HAP-1 (cell line): ENCODE results near the gene CHORDC1.
"Not testable (repeated sequence)": the region's sequence is repeated elsewhere in the genome, so short reads cannot be mapped to it uniquely, and the experiment has no call there.

Source experiments
- DNase-seq, 2 experiments: peaks; one replicate each; pipeline ENCODE4 v3.0.0-alpha.2; 2016 to 2020; ENCODE audit warnings: low spot score in 2 of 2
- H3K27me3 ChIP-seq: fragments of 250-450 bp; sonication (Bioruptor Pico); 2 replicates; pipeline ENCODE4 v1.5.1; 2020; ENCODE audit warnings: low read depth, mild to moderate bottlenecking, moderate library complexity
- H3K36me3 ChIP-seq: fragments of 250-450 bp; sonication (Bioruptor Pico); replicated peaks from 2 replicates; pipeline ENCODE4 v1.5.1; 2020; ENCODE audit warnings: mild to moderate bottlenecking
- H3K4me1 ChIP-seq: fragments of 250-450 bp; sonication (Bioruptor Pico); 2 replicates; pipeline ENCODE4 v1.5.1; 2020; ENCODE audit warnings: mild to moderate bottlenecking
- H3K4me3 ChIP-seq: fragments of 250-450 bp; sonication (Bioruptor Pico); 2 replicates; pipeline ENCODE4 v1.5.1; 2020; ENCODE audit warnings: mild to moderate bottlenecking, moderate library complexity
- H3K9me3 ChIP-seq: fragments of 250-450 bp; sonication (Bioruptor Pico); 2 replicates; pipeline ENCODE4 v1.5.1; 2020; ENCODE audit warnings: mild to moderate bottlenecking, moderate library complexity
- in situ Hi-C: fragments of 300-500 bp; cut with MboI; formaldehyde crosslinking; loops from 3 replicates; pipeline ENCODE4 v1.14.3; 2020; ENCODE audit warnings: low sequenced_read_pairs, inconsistent platforms, mixed read lengths

Gene CHORDC1

DNA sequence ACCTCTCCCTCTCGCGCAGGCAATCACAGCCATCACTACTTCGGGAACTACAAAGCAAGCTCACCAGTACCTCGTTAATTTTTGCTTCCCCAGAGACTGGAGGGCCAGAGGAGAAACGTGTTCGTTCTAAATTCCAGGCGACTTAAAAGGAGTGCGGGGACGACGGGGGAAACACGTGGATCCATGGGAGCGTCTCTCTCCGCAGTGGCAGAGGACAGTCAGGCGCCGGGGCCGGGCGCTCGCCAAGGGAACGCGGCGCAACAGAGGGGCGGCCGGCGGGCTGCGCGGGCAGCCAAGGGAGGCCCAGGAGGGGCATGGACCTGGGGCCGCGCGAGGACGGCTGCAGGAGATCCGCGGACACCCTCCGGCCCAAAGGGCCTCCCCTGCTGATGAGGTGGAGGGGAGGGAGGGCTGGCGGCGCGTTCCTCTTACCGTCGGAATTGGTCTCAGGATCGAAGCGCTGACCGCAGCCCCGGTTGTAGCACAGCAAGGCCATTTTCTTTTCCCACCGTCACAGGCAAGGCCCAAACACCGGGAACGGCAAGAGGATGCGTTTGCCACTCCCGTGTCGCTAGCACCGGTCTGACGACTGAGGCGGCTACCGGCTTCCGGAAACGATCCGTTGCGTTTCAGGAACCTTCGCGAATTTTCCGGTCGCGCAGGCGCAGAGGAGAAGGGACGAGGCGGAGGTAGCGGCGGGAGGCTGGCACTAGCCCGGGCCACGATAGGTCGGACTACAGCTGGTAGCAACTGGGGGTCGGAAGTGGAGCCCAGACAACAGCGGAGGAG lies at the start of gene CHORDC1:
Gene CHORDC1, minus strand, starts transcription at position 591 of the 789 bp plus-strand sequence. Its CDS starts 95 bp downstream, at position 496.
- Histone ChIP-seq H3K27me3 (no peaks in the 10 kb centered on the region), H3K36me3 (peaks cover 18% of the 10 kb centered on the region), H3K4me1 (peaks cover 21% of the 10 kb centered on the region), H3K9me3 (no peaks in the 10 kb centered on the region), H3K4me3 (peak within 1 kb of the TSS; percentile 88)
- in situ Hi-C loops: no loop called here
- peak; percentile 77 to 92 for DNase-seq

DNA sequence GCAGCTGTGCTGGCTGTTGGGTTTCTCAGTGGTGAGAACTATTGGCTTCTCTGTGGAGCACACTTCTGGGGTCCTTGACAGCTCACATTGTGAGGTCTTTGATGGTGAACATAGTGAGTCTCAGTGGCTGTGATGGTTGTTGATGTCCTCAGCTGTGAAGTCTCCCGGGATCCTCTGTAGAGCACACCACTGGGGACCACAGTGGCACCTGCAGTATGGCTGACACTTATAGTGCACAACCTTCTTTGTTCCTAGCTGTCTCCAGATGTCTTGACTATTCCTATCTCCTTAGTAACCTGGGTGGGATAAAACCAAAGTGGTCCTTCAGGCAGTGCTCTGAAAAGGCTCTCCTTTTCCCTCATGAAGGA lies 34.3 kb upstream of the CHORDC1 start:
- in situ Hi-C loops: no loop called here
- Histone ChIP-seq H3K36me3 (no peaks in the 10 kb centered on the region), H3K4me1 (no peaks in the 10 kb centered on the region), H3K27me3 (no peaks in the 10 kb centered on the region), H3K4me3 (no peak overlapping the region), H3K9me3 (no peaks in the 10 kb centered on the region)
- no peak for DNase-seq

DNA sequence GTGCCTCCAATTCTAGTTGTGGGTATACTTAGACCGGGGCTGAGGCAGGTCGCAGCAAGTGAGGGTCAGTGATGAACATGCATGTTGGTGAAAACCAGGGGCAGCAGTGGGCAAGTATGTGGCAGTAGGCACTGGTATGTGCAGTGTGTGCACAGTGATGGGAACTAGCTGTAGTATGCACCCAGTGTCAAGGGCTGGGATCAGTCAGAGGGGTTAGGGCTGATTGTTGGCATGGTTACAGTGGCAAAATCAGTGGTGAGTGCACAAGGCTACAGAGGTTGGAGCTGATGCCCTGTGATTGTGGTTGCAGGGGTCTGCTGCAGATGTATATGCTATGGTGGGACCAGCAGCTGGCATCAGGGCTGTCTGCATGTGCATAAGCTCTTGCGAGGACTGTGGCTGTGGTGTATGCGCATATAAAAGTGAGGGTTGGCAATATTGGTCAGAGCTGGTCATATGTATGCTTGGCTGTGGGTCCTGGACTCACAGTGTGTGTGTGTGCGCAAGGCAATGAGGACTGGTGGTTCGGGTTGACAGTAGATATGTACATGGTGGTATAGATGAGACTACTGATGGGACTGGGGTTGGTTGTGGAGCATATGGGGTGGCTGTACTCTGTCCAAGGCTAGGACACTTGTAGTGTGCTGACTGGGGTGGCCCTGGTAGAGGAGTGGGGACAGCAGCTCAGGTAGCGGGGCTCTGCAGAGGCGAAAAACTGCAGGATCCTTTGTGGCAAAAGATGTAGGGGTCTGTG lies 33.7 kb upstream of the CHORDC1 start:
- in situ Hi-C loops: no loop called here
- Histone ChIP-seq H3K4me3 (no peak overlapping the region), H3K36me3 (no peaks in the 10 kb centered on the region), H3K4me1 (no peaks in the 10 kb centered on the region), H3K27me3 (no peaks in the 10 kb centered on the region), H3K9me3 (no peaks in the 10 kb centered on the region)
- no peak for DNase-seq

GRCh38 chr11:90254065-90254464 lies 31.2 kb upstream of the CHORDC1 start:
- no peak for DNase-seq
- no peaks in the 10 kb centered on the region for H3K36me3 ChIP-seq
- H3K27me3 ChIP-seq: no peaks in the 10 kb centered on the region
- H3K4me3 ChIP-seq: no peak overlapping the region
- H3K9me3 ChIP-seq: no peaks in the 10 kb centered on the region
- in situ Hi-C loops: no loop called here
- H3K4me1 ChIP-seq: no peaks in the 10 kb centered on the region

GRCh38 chr11:90252053-90252452 lies 29.2 kb upstream of the CHORDC1 start:
- Histone ChIP-seq H3K4me1 (no peaks in the 10 kb centered on the region), H3K36me3 (no peaks in the 10 kb centered on the region), H3K9me3 (no peaks in the 10 kb centered on the region), H3K4me3 (no peak overlapping the region), H3K27me3 (no peaks in the 10 kb centered on the region)
- DNase-seq: no peak
- in situ Hi-C loops: no loop called here

DNA sequence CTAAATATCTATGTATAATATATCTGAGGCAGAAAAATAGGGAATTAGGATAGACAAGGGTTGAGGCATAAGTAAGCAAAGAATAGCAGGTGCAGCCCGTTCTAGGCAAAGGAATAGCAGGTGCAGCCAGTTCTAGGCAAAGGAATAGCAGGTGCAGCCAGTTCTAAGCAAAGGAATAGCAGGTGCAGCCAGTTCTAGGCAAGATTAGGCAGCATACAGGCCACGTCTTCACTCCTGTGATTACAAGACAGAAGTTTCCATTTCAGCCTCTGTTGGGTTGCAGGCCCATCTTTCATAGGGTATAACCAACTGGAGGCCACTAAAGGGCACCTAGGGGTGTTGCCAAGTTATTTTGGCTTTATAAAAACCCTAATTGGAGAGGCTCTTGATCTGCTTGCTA lies 28.8 kb upstream of the CHORDC1 start:
- H3K4me1 ChIP-seq: no peaks in the 10 kb centered on the region
- in situ Hi-C loops: no loop called here
- H3K36me3 ChIP-seq: no peaks in the 10 kb centered on the region
- no peaks in the 10 kb centered on the region for H3K27me3 ChIP-seq
- DNase-seq: no peak
- H3K4me3 ChIP-seq: no peak overlapping the region
- H3K9me3 ChIP-seq: no peaks in the 10 kb centered on the region

DNA sequence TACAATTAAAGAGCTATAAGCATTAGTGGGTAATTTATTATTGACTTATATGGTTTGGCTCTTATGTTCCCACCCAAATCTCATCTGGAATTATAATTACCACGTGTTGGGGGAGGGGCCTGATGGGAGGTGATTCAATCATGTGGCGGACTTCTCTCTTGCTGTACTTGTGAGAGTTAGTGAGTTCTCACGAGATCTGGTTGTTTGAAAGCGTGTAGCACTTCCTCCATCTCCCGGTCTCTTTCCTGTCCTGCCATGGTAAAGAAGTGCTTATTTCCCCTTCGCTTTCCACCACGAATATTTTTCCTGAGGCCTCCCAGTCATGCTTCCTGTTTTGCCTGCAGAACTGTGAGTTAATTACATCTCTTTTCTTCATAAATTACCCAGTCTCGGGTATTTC lies 28.1 kb upstream of the CHORDC1 start:
- DNase-seq: no peak
- Histone ChIP-seq H3K9me3 (no peaks in the 10 kb centered on the region), H3K4me3 (no peak overlapping the region), H3K27me3 (no peaks in the 10 kb centered on the region), H3K4me1 (no peaks in the 10 kb centered on the region), H3K36me3 (no peaks in the 10 kb centered on the region)
- in situ Hi-C loops: no loop called here

- no peak for DNase-seq
- H3K36me3 ChIP-seq: no peaks in the 10 kb centered on the region
- H3K4me3 ChIP-seq: no peak overlapping the region
- no peaks in the 10 kb centered on the region for H3K9me3 ChIP-seq
- no peaks in the 10 kb centered on the region for H3K4me1 ChIP-seq
- in situ Hi-C loops: no loop called here
- no peaks in the 10 kb centered on the region for H3K27me3 ChIP-seq
These were observed 23.6 kb upstream of the CHORDC1 start for GRCh38 chr11:90246468-90246867.

- Histone ChIP-seq H3K36me3 (no peaks in the 10 kb centered on the region), H3K4me3 (no peak overlapping the region), H3K4me1 (no peaks in the 10 kb centered on the region), H3K27me3 (no peaks in the 10 kb centered on the region), H3K9me3 (no peaks in the 10 kb centered on the region)
- DNase-seq: no peak
- in situ Hi-C loops: no loop called here
These were observed 20.7 kb upstream of the CHORDC1 start for GRCh38 chr11:90243534-90243933.

DNA sequence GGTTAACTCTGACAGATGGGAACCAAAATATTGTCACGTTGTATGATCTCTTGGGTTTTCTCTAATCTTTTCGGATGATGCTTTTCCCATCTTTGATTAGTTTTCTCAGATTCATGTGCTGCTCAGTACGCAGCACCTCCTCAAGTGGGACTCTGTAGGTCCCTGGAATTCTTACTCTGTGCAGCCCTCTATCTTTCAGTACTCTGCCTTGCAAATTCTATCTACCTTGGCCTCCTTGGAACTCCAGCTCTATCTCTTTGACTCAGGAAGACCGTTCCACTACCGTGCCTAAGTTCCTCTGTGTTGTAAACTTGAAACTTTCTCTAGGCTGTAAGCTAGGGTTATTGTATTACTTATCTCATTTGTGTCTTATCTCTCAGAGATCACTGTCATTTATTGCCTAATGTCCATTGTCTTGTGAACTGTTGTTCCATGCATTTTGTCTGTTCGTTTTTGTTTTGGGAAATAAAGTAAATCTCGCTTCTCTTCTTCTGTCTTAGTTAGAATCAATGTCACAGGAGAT lies 20.1 kb upstream of the CHORDC1 start:
- in situ Hi-C loops: no loop called here
- no peaks in the 10 kb centered on the region for H3K27me3 ChIP-seq
- H3K36me3 ChIP-seq: no peaks in the 10 kb centered on the region
- DNase-seq: no peak
- H3K4me1 ChIP-seq: no peaks in the 10 kb centered on the region
- H3K9me3 ChIP-seq: no peaks in the 10 kb centered on the region
- H3K4me3 ChIP-seq: no peak overlapping the region

DNA sequence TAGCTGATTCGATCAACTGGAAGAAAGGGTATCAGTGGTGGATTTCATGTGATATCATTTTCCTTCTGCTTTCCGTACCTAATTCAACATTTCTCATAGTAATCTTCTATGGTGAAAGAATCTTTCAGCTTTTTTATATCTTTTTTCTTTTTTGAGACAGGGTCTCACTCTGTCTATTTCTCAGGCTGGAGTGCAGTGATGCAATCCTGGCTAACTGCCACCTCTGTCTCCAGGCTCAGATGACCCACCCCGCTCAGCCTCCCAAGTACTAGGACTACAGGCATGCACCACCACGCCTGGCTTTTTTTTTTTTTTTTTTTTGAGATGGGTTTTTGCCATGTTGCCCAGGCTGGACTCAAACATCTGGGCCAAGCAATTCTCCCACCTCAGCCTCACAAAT lies 18.6 kb upstream of the CHORDC1 start:
- no peak for DNase-seq
- Histone ChIP-seq H3K4me1 (no peaks in the 10 kb centered on the region), H3K27me3 (no peaks in the 10 kb centered on the region), H3K9me3 (no peaks in the 10 kb centered on the region), H3K36me3 (no peaks in the 10 kb centered on the region), H3K4me3 (no peak overlapping the region)
- in situ Hi-C loops: no loop called here

- DNase-seq: peak in 1 of 2 experiments; percentile 26
- in situ Hi-C loops, H3K4me1 ChIP-seq, H3K4me3 ChIP-seq, H3K36me3 ChIP-seq, H3K27me3 ChIP-seq, H3K9me3 ChIP-seq: not testable (repeated sequence)
These were observed 17.3 kb upstream of the CHORDC1 start for GRCh38 chr11:90239967-90240636.

GRCh38 chr11:90237004-90237403 lies 14.2 kb upstream of the CHORDC1 start:
- no peak overlapping the region for H3K4me3 ChIP-seq
- in situ Hi-C loops: no loop called here
- no peaks in the 10 kb centered on the region for H3K36me3 ChIP-seq
- H3K27me3 ChIP-seq: 0 out of 2 replicates have a peak, but pooled peaks cover 3% of the 10 kb centered on the region
- no peak for DNase-seq
- no peaks in the 10 kb centered on the region for H3K4me1 ChIP-seq
- H3K9me3 ChIP-seq: no peaks in the 10 kb centered on the region

DNA sequence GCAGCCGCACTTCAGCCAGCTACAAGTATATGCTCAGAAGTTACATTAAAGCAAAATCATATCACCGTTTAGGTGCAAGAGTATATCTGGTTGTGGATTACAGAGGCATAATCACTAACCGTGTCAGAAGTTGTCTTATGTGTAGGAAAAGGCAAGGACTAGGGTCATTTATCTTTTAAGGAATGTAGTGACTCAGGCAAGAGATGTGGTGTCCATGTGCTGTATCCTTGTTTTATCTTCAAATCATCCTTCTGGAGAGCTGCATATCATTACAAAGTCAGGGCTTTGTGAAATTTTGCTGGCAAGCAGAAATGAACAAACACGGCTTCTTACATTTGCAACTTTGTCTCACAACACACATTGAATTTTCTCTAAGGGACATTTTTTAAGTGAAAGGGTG lies 12.7 kb upstream of the CHORDC1 start:
- DNase-seq: no peak
- H3K4me3 ChIP-seq: no peak overlapping the region
- in situ Hi-C loops: no loop called here
- H3K4me1 ChIP-seq: no peaks in the 10 kb centered on the region
- H3K36me3 ChIP-seq: no peaks in the 10 kb centered on the region
- H3K9me3 ChIP-seq: no peaks in the 10 kb centered on the region
- H3K27me3 ChIP-seq: 0 out of 2 replicates have a peak, but pooled peaks cover 3% of the 10 kb centered on the region
